ENCODE data around the gene ZNF385B.
"Not testable (repeated sequence)": the region's sequence is repeated elsewhere in the genome, so short reads cannot be mapped to it uniquely, and the experiment has no call there.

The ZNF385B gene

DNA sequence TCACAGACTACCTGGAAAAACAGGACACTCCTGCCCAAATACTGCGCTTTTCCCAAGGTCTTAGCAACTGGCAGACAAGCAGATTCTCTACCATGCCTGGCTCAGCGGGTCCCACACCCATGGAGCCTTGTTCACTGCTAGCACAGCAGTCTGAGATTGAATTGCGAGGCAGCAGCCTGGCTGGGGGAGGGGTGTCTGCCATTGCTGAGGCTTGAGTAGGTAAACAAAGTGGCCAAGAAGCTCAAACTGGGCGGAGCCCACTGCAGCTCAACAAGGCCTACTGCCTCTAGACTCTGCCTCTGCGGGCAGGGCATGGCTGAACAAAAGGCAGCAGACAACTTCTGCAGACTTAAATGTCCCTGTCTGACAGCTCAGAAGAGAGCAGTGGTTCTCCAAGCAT, 231.6 kb downstream of the ZNF385B start:
- DNase-seq (ENCODE audit: low spot score): not testable (repeated sequence)

DNA sequence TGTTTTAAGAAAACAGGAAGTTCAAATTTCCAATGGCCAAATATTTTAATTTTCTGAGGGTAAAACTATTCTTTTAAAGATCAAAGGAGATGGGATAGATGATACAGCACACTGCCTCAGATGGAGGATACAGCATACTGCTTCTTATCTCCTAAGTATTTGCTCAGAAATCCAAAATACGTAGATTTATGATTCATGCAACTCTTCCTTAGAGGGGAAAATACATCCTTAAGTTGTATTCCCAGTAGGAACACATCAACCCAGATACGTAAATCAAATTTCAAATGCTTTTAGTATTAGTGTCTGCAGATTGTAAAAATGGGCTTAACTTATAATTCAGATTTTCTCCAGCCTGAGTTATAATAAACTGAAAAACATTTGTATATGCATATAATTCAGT, 235.2 kb downstream of the ZNF385B start:
- no peak for DNase-seq (ENCODE audit: low spot score)

- no peak for DNase-seq (ENCODE audit: low spot score)
These were observed 238.6 kb downstream of the ZNF385B start for GRCh38 chr2:179622635-179623300.

- no peak for DNase-seq (ENCODE audit: low spot score)
These were observed 239.3 kb downstream of the ZNF385B start for GRCh38 chr2:179622112-179622511.

GRCh38 chr2:179619947-179620467, 241.4 kb downstream of the ZNF385B start:
- DNase-seq (ENCODE audit: low spot score): no peak

GRCh38 chr2:179614121-179614520, 247.3 kb downstream of the ZNF385B start:
- DNase-seq (ENCODE audit: low spot score): no peak

- DNase-seq (ENCODE audit: low spot score): peak; percentile 41
These were observed 247.7 kb downstream of the ZNF385B start for GRCh38 chr2:179613701-179614100.

DNA sequence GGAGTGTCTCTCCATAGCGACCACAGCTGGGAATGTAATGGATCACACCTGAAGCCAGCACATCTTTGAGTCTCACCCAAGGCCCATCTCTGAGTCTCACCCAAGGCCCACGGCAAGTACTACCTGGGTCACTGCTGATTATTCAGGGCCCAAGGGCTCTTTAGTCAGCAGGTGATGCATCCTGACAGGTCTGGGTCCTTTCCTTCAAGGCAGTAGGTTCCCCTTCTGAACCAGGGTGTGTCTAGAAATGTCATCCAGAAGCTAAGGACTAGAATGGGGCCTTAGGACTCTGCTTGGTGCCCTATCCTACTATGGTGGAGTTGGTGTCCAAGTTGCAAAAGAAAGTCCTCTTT, 248.1 kb downstream of the ZNF385B start:
- no peak for DNase-seq (ENCODE audit: low spot score)

DNA sequence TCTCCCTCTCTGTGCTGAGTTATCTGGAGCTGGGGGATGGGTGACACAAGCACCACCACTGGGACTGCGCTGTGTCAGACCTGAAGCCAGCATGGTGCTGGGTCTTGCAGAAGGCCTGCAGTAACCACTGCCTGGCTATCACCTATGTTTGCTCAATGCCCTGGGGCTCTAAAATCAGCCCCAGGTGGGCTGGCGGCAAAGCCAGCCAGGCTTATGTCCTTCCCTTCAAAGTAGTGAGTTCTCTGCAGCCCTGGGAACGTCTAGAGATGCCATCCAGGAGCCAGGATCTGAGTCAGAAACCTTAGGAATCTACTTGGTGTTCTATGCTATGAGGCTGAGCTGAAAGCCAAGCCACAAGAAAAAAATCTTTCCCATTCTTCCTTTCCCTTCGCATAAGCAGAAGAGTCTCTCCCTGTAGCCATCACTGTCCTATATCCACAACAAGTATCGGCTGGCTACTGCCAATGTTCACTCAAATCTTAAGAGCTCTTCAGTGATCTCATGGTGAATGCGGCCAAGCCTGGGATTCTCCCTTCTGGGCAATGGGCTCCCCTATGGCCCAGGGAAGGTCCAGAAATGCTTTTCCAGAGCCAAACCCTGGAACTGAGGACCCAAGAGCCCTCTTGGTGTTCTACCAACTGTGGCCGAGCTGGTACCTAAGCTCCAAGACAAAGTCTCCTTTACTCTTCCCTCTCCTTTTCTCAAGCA, 248.7 kb downstream of the ZNF385B start:
- DNase-seq (ENCODE audit: low spot score): no peak

- no peak for DNase-seq (ENCODE audit: low spot score)
These were observed 249.3 kb downstream of the ZNF385B start for GRCh38 chr2:179612108-179612507.

GRCh38 chr2:179606141-179606540, 255.3 kb downstream of the ZNF385B start:
- no peak for DNase-seq (ENCODE audit: low spot score)

DNA sequence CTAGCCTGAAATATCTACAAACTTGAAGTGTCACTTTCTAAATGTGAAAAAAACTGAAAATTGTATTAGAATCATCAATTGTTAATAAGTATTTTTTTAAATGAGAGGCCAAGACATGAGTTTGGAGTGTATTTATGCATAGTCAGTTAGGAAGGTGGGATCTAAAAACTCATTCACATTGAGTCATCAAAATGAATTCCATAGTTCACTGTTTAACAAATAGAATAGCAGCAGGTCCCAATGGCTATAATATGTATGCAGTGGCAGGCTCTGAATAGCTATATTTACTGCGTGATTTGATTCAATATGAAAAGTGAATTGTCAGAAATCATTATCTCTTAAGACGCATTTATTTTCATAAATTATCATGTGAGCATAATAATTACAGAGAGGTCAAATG, 256.1 kb downstream of the ZNF385B start:
- no peak for DNase-seq (ENCODE audit: low spot score)

GRCh38 chr2:179604598-179604997, 256.8 kb downstream of the ZNF385B start:
- DNase-seq (ENCODE audit: low spot score): no peak

DNA sequence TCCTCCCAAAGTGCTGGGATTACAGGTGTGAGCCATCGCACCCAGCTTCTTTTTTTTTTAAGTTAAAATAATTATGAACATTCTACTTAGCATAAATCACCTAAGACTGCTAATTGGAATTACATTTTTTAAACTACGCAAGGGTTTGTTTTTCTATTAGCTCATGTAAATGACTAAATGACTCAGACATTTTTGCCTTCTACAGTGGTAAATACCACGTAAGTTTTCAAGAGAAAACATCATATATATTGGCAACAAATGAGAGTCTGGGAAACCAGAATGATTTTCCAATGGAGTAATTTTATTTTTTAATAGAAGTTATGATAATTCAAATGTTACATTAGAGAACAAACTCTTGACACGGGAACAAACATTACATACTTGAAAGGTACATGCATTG, 259.0 kb downstream of the ZNF385B start:
- DNase-seq (ENCODE audit: low spot score): no peak

DNA sequence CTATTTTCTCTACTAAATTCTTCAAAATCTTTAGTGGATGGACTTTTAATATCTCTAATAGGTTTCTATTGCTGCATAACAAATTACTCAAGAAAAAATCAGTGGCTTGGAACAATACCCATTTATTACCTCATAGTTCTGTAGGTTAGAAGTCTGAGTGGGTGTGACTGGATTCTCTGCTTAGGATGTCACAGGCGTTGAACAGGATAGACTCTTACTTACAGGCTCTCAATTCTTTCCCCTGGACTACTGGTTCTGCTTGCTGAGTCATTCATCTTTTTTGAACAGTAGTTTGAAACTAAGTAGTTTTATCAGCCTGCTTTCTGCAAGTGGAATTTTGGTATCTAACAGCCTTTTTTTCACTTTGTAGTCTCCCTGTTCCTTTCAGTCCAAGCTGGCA, 265.4 kb downstream of the ZNF385B start:
- DNase-seq (ENCODE audit: low spot score): no peak

GRCh38 chr2:179595284-179595683, 266.1 kb downstream of the ZNF385B start:
- no peak for DNase-seq (ENCODE audit: low spot score)

DNA sequence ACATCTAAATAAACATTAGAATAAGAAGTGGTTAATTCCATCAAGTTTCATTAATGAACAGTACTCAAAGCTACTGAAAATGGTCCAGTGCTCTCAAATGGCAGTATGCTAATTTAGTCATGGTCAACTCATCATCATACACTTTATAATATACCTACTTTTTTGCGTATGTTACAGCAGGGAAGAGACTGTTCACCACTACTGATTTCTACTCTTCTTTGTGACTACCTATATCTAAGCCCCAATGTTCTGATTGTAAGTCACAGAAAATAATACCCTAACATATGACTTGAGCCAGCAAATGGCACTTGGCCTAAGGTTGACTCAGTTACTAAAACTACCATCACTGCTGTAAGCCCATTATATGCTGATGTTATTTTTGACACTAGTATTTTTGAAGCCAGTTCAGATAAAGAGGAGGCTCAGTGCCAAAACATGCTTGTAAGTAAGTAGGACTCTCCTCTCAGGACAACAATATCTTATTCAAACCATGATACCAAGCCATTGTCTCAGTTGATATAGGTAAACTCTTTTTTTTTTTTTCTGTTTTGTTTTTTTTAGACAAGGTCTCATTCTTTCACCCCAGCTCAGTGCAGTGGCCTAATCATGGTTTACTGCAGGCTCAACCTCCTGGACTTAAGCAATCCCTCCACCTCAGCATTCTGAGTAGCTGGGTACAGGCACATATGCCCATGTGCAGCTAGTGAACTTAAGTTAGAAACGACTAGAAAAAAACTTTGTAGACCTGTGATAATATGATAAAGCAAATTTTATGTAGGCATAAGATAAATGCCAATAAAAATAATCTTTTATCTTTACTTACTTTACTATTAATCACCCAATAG, 266.9 kb downstream of the ZNF385B start:
- no peak for DNase-seq (ENCODE audit: low spot score)

DNA sequence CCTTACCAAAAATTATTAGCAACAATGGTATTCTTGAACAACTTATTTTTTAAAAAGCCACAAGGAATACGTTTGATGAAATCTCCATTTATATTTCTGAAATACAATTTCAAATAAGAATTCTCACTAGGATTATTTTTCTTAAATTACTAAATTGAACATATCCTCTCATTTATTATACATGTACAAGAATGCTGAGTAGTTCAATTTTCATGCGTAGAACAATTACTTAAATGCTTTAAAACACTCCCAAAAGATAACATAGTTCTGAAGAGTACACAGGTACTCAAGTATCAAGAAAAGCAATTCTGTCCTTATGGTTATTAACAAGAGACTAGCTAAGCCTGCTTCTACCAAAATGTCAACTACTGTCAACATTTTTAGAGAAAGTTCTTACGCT, 268.1 kb downstream of the ZNF385B start:
- no peak for DNase-seq (ENCODE audit: low spot score)

DNA sequence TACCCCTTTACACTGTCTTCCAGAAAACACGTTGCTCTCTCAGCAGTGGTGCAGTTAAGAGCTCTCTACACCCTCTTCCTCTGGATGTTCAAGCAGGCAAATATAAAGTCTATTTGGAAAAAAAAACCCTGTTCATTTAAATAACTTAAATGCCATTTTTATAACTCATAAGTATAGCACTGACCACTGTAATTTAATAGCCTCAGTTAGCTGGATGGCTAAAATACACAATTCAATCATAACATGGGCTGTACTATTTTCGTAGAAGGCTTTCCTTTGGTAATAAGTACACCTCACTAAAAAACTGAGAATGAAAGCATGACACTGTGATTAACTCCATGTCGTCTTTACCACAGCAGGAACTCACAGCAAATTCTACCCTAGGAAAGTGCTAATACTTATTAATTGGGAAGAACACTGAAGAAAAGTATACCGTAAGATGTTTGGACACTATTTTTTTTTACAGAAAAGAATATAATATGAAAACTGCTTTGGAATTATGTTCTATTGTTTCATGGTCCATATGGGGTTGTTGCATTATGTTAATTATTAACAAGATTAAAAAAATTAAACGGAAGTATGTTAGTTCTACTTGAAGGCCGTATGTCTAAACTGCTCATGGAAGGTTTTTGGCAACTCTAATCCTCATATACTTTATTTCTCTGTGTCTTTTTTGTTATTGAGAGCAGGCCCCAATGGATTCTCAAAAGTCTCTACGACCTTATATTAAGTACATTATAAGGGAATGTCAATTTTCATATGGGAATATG, 269.1 kb downstream of the ZNF385B start:
- DNase-seq (ENCODE audit: low spot score): peak; percentile 25

- no peak for DNase-seq (ENCODE audit: low spot score)
These were observed 269.7 kb downstream of the ZNF385B start for GRCh38 chr2:179591690-179592089.

- no peak for DNase-seq (ENCODE audit: low spot score)
These were observed 272.8 kb downstream of the ZNF385B start for GRCh38 chr2:179588486-179589145.
